Measurements from ENCODE around the gene CCDC85A. TPM values are rescaled to one million over a fixed set of nuclear protein-coding genes. Genes with fewer than 3 reads are reported as not detected.

Gene CCDC85A
- total RNA-seq, 6 donors from 2014 or later, result 11.6 to 41.7 (median 26.1) TPM

GRCh38 chr2:56217106-56217505 lies 33.3 kb downstream of the CCDC85A start:
- ATAC-seq (ENCODE audit: low FRiP score in 2 of 2) (no peak), DNase-seq (no peak)
- TF ChIP-seq EP300 (IDR thresholded peaks at IDR 0.05) (no peak), POLR2A (IDR thresholded peaks at IDR 0.05) (no peak), POLR2AphosphoS5 (IDR thresholded peaks at IDR 0.05) (no peak), CTCF (IDR thresholded peaks at IDR 0.05) (no peak)
- H3K27me3 ChIP-seq, result no peaks in the 10 kb centered on the region
- H3K27ac ChIP-seq, result no peak overlapping the region
- no peak overlapping the region for H3K4me3 ChIP-seq
- H3K9me3 ChIP-seq, result no peaks in the 10 kb centered on the region
- H3K4me1 ChIP-seq, result no peaks in the 10 kb centered on the region
- no peaks in the 10 kb centered on the region for H3K36me3 ChIP-seq
- 79 to 91% methylated on average over 1 of the region's 1 CpG for WGBS, 2 donors

GRCh38 chr2:56222481-56222880 lies 38.7 kb downstream of the CCDC85A start:
- no peak for ATAC-seq (ENCODE audit: low FRiP score in 2 of 2)
- H3K4me1 ChIP-seq, result peaks cover 0 to 4% (median 0%) of the 10 kb centered on the region in 4 donors
- WGBS, 2 donors, result 84 to 88% methylated on average over 3 of the region's 3 CpGs
- DNase-seq, result no peak
- H3K27me3 ChIP-seq, result no peaks in the 10 kb centered on the region
- no peak overlapping the region for H3K27ac ChIP-seq
- H3K9me3 ChIP-seq, result no peaks in the 10 kb centered on the region
- H3K4me3 ChIP-seq, result no peak overlapping the region
- TF ChIP-seq POLR2AphosphoS5 (IDR thresholded peaks at IDR 0.05), result no peak
- no peak for TF ChIP-seq POLR2A (IDR thresholded peaks at IDR 0.05)
- no peak for TF ChIP-seq EP300 (IDR thresholded peaks at IDR 0.05)
- no peak for TF ChIP-seq CTCF (IDR thresholded peaks at IDR 0.05)
- no peaks in the 10 kb centered on the region for H3K36me3 ChIP-seq

GRCh38 chr2:56224316-56224715 lies 40.5 kb downstream of the CCDC85A start:
- WGBS, 2 donors, result 86 to 91% methylated on average over 1 of the region's 1 CpG
- no peak for DNase-seq

GRCh38 chr2:56227811-56228210 lies 44.0 kb downstream of the CCDC85A start:
- Histone ChIP-seq H3K27me3 (no peaks in the 10 kb centered on the region), H3K27ac (no peak overlapping the region), H3K4me1 (peaks cover 0 to 4% (median 0%) of the 10 kb centered on the region in 4 donors), H3K9me3 (no peaks in the 10 kb centered on the region), H3K4me3 (no peak overlapping the region), H3K36me3 (no peaks in the 10 kb centered on the region)
- WGBS, 2 donors, result 95 to 100% methylated on average over 1 of the region's 1 CpG
- DNase-seq (no peak), ATAC-seq (ENCODE audit: low FRiP score in 2 of 2) (no peak)
- no peak for TF ChIP-seq CTCF (IDR thresholded peaks at IDR 0.05)
- no peak for TF ChIP-seq POLR2AphosphoS5 (IDR thresholded peaks at IDR 0.05)
- no peak for TF ChIP-seq EP300 (IDR thresholded peaks at IDR 0.05)
- TF ChIP-seq POLR2A (IDR thresholded peaks at IDR 0.05), result no peak

More at GRCh38 chr2:56224316-56224715, 40.5 kb downstream of the CCDC85A start:
- Histone ChIP-seq H3K9me3 (no peaks in the 10 kb centered on the region), H3K36me3 (no peaks in the 10 kb centered on the region), H3K27ac (no peak overlapping the region), H3K4me1 (peaks cover 0 to 4% (median 0%) of the 10 kb centered on the region in 4 donors), H3K27me3 (no peaks in the 10 kb centered on the region), H3K4me3 (no peak overlapping the region)
- ATAC-seq (ENCODE audit: low FRiP score in 2 of 2), result no peak
- TF ChIP-seq POLR2A (IDR thresholded peaks at IDR 0.05) (no peak), CTCF (IDR thresholded peaks at IDR 0.05) (no peak), EP300 (IDR thresholded peaks at IDR 0.05) (no peak), POLR2AphosphoS5 (IDR thresholded peaks at IDR 0.05) (no peak)

DNA sequence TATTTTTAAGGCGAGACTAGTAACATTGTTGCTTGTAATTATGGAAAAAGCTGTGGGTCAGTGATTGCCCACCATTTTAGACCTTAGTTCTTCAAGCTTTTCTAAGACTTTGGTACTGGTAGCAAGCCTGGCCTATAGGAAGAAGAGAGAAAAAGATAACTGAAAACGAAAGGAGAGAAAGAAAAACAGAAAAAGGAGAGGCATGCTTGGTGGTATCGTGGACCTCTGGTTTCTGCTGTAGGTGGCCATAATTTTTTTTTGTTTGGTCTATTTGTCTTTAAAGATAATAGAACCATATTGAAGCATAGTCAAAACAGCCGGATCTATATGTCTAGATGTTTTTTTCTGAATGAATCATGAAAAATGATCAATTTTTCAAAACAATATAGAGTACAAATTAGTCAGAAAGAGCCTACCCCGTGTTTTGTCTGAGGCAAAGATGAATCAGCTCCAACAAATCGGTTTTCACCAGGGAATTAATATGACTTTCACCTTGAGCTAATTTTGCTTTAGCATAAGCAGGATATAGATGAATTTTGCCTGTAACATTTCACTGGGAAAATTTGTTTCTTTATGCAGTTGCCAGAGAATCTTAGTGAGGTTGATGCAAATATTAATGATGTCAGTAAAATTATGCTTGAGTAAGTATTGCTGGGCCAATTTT lies 45.7 kb downstream of the CCDC85A start:
- no peaks in the 10 kb centered on the region for H3K9me3 ChIP-seq
- no peaks in the 10 kb centered on the region for H3K36me3 ChIP-seq
- no peak overlapping the region for H3K27ac ChIP-seq
- H3K4me1 ChIP-seq, result no peaks in the 10 kb centered on the region
- no peak overlapping the region for H3K4me3 ChIP-seq
- TF ChIP-seq POLR2AphosphoS5 (IDR thresholded peaks at IDR 0.05), result no peak
- WGBS, 2 donors, result 88% methylated on average over 6 of the region's 6 CpGs
- DNase-seq, result no peak
- no peaks in the 10 kb centered on the region for H3K27me3 ChIP-seq
- ATAC-seq (ENCODE audit: low FRiP score in 2 of 2), result no peak
